ENCODE measurements around the gene ZNF691.
"Not testable (repeated sequence)": the region's sequence is repeated elsewhere in the genome, so short reads cannot be mapped to it uniquely, and the experiment has no call there.

Gene ZNF691, protein sequence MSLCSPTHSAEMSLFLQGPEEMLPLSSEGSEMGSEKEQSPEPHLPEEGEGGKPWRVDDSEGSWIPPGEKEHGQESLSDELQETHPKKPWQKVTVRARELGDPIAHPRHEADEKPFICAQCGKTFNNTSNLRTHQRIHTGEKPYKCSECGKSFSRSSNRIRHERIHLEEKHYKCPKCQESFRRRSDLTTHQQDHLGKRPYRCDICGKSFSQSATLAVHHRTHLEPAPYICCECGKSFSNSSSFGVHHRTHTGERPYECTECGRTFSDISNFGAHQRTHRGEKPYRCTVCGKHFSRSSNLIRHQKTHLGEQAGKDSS

DNA sequence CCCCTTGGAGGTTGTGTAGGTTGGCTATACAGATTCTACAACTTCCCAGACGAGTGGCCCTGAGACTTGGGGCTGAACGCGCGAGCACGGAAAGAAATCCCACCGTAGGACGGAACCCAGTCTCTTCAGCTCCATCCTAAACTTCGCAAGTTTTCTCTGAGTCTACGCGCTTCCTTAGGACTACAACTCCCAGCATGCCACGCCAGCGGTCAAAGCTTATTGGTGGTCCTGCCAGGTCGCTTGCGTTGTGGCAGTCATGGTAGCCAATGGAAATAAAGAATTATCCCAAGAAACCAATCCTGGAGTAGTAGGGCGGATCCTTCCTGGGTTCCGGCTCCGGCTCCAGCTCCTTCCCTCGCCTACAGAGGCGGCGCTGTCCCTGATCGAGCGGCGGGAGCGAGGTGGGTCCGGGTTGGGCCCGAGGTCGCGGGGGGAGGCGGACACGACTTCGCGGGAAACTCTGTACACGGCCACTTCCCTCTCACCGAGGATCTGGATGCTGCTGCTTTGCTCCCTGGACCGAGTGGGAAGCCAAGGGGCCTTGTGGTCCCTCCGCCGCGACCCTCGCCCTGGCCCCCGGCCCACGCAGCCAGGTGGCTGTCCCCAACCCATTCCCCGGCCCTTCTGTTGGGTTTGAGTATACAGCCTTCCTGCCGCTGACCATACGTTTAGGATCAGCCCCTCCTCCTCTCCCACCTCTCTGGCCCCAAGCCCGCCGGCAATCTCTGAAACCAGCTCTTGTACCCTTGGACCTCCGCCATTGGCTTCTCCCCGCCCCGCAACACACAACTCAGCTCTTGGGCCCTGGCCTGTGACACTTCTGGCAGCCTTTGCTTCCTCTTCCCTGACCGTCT, at the start of gene ZNF691:
TSS of gene ZNF691 (plus strand) at position 357 of the 854 bp plus-strand sequence. CDS start 3,046 bp downstream, outside the sequence.
- DNase-seq (peak; percentile 85), ATAC-seq (peak; percentile 97)

DNA sequence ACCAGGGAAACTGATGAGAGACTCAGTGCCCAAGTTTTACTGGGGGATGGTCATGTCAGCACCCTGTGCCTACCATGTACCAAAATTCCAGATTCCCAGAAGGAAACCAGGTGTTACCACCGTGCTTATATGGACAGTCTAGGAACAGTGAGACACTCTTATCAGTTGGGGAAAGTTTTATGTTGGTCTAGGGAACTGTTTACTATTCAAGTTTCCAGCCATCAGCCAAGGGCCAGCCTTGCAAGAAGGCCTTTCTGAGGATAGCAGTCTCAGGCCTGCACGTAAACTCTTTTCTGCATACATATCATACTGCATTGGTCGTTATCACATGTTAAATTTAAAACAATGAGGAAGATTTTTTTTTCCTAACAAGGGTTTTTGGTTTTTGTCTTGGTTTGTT, 49.0 kb upstream of the ZNF691 start:
- ATAC-seq, result no peak
- no peak for DNase-seq

DNA sequence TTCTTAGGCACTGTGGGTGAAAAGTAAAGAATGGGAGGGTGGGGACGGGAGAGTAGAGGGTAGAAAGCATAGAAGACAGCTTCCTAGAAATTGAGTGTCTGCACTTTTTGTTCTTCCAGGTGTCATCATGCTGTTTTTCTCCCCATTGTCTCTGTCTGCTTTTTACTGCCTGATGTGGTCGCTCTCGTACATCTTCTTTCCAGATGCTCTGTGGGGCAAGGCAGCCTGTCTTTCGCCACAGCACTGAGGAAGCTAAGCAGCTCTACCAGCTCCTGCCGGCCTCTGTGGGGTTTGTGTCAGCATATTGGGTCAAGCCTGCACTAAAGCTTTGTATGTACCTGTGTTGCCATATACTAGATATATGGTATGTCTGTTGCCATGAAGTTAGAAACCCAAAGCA, 48.4 kb upstream of the ZNF691 start:
- ATAC-seq, result no peak

DNA sequence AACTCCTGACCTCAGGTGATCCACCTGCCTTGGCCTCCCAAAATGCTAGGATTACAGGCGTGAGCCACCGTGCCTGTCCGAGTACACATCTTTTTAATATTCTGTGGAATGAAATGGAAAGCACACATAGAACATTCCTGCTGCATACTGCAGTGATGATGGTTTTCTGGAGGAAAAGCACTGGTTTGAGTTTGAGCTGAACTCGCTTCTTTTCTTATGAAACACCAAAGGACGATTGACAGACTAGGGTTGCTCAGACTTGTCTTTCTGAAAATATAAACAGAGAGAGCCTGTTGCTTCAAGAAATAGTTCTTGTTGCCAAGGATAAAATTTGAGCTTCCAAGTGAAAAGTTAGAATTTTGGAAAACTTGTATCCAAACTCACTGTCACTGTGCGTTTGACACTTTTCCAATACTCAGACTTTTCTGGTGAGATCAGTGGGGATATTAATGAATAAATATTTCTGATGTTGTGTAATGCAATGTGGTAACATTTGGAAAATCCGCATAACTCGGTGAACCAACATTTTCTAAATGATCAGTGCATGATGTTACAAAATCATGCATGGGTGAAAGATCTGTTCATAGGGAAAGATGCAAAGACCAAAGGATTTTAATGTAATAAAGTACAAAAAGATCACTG, 44.5 kb upstream of the ZNF691 start:
- ATAC-seq (no peak), DNase-seq (no peak)

More for the DNA sequence above, 48.4 kb upstream of the ZNF691 start:
- DNase-seq, result no peak

DNA sequence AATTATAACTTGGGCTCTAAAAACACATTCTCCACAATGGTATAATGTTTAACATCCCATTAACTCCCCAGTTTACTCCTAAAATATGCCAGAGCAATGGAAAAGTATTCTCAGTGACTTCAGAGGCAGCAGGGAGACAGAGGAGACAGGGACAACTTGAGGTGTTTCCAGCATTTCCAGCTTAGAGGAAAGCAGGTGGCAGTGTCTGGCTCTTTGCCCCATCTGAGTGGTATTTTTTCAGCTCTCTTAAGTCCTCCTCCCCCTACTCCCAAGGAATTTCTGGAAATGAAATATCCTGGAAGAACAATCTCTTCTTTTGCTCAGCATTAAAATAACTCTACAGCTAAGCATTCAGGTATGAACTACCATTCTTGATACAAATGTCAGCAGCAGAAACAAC, 40.2 kb upstream of the ZNF691 start:
- no peak for DNase-seq
- ATAC-seq, result no peak

DNA sequence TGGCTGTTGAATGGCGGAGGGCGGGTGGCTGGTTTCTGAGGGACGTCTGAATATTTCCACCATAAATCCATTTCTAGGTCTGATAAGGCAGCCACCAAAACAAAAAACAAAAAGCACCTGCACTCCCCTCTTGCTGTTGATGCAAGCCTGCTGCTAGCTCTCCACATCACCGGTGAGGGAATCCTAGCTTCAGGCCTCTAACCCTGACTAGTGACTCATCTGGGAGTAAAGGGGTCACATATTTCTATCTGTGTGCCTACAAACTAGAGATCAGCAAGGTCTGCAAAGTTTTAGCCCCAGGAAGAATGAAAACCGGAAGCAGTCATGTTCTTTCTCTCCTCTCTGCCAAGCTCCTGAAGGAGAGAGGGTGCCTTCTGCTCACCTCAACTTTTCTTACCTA, 39.8 kb upstream of the ZNF691 start:
- no peak for DNase-seq
- ATAC-seq, result no peak

DNA sequence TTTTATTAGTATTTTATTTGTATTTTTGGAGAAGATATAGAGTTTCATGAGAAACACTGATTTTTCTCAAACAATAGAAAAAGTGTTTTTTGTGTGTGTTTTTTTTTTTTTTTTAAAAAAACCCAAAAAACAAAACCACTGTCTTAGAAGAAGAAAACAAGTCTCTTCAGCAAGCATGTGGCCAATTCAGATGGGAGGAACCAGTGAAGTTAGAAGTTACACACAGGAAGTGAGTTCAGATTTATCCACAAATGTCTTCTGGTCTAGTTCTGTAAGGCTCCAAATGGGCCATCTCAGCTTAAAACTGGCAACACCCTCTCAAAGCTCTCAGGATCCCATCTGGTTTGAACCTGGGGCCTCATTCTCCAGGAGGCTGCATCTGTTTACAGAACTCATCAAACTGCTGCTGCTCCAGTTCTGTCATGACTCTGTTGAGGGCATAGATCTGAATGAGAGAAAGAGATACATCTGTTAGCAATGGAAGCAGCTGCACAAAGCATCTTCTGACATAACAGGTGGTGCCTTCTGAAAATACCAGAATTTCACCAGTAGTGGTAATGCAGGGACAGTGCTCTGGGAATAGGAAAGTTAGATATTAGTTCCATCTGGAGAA, 39.3 kb upstream of the ZNF691 start:
- DNase-seq, result no peak
- ATAC-seq, result no peak

DNA sequence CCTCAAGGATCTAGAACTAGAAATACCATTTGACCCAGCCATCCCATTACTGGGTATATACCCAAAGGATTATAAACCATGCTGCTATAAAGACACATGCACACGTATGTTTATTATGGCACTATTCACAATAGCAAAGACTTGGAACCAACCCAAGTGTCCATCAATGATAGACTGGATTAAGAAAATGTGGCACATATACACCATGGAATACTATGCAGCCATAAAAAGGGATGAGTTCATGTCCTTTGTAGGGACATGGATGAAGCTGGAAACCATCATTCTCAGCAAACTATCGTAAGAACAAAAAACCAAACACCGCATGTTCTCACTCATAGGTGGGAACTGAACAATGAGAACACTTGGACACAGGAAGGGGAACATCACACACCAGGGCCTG, 31.6 kb upstream of the ZNF691 start:
- not testable (repeated sequence) for DNase-seq, ATAC-seq

DNA sequence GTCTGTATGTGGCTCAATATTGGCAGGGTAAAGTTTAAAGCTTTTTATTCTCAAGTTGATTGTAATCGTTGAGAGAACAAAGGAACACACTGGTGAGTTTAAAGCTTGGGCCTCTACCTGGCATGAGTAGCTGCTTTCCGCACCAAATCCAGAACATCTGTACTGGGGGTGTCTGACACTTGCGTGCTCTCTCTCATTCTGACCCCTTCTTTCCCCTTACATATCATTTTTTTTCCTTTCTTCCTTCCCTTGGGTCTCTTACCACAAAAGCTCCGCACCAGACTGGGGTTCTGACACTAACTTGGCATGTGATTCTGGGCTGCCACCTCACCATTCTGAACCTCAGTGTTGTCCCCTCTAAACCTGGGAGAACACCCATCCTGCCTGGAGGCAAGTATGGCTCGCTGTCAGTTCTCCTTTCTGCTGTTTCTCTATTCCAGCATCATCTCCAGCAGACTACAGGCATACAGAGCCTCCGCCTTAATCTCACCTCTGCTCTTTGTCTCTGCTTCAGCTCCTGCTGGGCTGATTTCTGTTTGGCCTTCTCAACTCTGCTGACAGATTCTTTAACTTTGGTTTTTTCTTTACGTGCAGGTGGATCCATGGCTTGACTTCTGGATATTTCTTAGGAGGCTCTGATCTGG, 30.4 kb upstream of the ZNF691 start:
- DNase-seq, result peak; percentile 17
- ATAC-seq, result no peak

DNA sequence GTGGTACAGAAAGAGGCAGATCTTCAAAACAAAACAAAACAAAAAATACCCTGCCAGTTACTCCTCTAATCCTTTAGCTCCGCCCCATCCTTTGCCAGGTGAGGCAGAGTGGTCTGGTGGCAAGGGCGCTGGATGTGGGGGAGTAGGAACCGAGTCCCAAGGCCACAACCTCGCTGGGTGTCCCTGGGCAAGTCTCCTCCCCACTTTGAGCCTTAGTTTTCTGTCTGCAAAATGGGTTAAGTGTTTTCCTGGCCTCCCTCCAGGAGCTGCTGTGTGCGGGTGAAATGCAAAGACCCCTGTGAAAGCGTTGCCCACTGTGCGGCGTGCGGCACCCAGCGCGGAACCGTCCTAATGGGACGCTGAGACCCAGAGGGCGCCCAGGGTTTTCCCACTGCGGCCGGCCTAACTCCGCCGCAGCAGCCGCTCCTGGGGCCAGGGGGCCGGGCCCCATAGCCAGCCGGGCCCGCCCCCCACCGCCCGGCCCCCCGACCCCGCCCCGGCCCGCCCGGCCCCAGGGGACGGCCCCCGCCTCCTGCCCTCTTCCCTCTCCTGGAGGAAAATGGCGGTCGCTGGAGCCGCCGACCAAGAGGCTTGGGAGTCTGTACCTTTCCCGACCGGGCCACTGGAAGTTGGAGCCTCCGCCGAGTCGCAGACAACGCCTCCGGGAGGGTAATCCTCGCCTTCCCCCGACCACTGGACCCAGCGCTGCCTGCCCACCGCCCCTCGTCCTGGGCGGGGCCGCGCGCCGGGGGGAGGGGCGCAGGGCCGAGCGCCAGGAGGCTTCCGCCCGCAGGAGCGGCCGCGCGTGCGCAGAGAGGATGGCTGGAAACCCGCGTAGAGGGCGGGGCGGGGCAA, 29.6 kb upstream of the ZNF691 start, which contains the start of the genes ERMAP and SVBP:
TSS of gene ERMAP (plus strand) at position 538 of the 855 bp plus-strand sequence. CDS start 13,327 bp downstream, outside the sequence.
TSS of gene SVBP (minus strand) at position 813 of the 855 bp plus-strand sequence. CDS start 853 bp downstream, outside the sequence.
- ATAC-seq (peak; percentile 93), DNase-seq (peak; percentile 98)

DNA sequence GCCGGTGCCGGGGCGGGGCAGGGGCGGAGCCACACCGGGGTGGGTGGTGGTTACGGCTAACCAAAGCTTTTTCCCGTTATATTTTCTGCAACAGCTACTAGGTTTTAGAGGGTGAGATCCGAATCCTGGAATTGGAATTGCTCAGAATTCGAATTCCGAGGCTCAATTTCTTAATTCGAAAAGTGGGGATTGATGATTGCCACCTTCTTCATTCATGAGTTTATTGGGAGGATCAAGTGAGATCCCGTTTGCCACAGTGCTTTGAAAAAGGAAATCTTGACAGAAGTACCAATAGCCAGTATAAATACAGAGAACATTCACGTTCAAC, 29.0 kb upstream of the ZNF691 start:
- no peak for ATAC-seq
- no peak for DNase-seq

DNA sequence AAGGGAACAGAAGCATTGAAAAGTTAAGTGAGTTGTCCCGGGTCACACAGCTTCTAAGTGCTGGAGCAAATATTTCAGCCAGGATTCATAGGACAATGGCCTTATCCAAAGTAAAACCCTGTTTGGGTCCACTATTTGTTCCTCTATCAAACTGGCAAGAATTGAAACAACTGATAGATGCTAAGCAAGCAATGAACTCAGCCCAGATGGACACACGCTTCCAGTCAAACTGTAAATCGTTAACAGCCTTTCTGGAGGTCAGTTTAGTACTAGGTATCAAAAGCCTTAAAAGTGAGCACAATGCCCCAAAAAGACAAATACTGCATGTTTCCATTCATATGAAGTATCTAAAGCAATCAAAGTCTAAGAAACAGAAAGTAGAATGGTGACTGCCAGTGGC, 28.4 kb upstream of the ZNF691 start:
- ATAC-seq, result no peak

DNA sequence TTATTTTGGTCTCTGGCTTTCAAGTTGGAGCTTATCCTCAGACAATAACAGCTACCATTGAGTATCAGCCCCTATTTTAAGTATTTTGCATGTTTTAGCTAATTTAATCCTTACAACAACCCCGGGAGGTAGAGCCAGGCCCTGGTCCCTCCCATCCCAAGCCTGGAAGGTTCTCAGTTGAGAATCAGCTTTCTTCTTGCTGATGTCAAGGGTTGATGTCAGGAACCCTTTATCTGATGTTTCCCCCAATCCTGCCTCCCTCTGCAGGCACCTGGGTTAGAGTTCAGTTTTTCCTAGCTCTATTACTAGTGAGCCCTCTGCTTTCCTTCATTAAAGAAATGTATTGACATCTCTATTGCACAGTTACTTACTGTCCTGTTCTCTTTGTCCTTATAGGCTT, 25.6 kb upstream of the ZNF691 start:
- ATAC-seq, result no peak
- DNase-seq, result no peak

More for the DNA sequence above, 28.4 kb upstream of the ZNF691 start:
- no peak for DNase-seq

DNA sequence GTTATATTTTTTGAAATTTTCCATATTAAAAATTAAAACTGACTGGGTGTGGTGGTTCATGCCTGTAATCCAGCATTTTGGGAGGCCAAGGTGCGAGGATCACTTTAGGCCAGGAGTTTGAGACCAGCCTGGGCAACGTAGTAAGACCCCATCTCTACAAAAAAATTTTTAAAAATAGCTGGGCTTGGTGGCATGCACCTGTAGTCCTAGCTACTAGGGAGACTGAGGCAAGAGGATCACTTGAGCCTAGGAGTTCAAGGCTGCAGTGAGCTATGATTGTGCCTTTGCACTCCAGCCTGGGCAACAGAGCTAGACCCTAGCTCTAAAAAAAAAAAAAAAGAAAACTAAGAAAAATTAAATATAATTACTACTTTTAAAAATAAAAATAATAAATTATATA, 24.7 kb upstream of the ZNF691 start:
- ATAC-seq (no peak), DNase-seq (no peak)

DNA sequence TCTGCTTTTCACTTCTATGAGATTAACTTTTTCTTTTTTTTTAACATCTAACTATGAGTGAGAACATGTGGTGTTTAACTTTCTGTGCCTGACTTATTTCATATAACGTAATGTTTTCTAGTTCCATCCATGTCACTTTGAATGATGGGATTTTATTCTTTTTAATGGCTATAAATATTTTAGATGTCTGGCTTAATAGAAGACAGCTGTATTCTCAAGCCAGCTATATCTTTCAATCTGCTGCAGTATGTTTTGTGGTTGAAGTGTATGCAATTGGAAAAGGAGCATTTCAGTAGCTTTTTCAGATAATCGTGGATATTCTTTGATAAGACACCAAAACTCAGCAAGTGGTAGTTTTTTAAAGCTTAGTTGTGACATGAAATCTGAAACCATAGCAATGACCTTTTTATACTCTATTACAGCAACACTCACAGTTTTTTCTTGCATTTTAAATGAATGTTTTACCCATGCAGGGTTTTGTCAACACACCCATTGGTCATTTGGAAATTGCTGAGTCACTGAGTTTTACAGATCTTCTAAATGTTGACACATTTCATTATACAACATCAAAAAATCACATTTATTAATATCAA, 23.5 kb upstream of the ZNF691 start:
- DNase-seq (no peak), ATAC-seq (no peak)

DNA sequence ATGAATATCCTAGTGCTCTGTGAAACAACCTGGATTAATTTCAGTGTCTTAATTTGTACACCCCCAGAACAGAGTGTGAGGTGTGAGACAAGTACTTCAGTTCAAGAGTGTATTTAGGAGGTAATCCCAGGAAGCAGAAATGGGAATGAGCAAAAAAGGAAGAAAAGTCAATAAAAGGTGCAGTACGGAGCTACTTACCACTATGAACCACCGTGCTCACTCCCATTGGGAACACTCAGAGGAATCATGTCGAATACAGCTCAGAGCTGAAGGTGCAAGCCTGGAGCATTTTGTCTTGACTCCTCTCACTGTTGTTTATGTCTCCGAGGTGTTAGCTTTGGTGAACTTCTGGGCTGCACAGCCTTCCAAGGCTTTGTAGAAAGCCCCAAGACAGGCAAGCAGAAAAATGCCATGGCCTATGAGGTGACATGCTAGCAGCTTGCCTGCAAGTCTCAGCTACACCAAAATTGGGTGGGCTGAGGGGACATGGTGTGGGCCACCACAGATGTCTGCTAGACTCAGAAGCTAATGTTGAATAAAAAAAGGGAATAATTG, 21.9 kb upstream of the ZNF691 start:
- ATAC-seq (no peak), DNase-seq (no peak)

DNA sequence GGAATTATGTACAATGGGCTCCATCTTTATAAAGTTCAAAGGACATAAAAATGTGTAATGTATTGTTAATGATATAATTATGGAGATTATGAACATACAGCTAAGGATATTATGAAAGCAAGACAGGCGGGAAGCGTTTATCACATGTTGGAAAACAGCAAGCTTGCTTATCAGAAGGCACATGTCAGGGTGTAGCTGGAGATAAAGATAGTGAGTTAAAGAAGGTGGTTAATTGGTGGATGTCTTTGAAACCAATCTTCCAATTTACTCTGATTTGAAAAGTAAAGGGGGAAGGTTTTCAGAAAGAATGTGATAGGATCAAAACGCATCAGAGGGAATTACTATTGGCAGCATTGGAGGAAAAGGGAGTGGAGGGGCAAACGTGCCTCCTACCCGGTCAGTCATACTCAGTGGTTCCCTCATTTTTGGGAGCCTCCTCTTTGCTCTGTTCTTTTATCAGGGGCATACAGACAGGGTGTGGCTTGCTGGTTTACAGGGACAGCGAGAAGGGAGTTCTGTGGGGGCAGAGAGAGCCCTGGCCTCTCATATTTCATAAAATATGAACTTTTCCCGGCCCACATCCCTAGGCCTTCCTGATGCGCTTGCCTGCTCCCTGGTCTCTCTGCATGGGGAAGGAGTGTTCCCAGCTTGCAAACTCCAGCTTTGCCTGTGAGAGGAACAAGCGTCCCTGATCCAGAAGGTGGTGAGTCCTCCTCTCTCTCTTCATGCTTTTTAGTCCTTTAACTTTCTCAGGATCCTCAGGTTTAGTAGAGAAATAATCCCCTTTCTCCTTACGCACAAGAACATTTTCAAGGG, 21.2 kb upstream of the ZNF691 start:
- DNase-seq, result no peak
- ATAC-seq, result no peak

DNA sequence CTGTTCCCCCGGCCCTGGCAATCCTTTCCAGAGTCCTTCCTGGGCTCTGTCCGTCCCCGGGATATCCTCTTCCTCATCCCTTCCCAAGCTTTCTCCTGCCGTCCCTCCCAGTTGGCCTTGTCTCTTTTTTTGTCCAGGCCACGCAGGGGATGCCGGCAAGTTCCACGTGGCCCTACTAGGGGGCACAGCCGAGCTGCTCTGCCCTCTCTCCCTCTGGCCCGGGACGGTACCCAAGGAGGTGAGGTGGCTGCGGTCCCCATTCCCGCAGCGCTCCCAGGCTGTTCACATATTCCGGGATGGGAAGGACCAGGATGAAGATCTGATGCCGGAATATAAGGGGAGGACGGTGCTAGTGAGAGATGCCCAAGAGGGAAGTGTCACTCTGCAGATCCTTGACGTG, 15.8 kb upstream of the ZNF691 start:
- ATAC-seq (no peak), DNase-seq (no peak)

DNA sequence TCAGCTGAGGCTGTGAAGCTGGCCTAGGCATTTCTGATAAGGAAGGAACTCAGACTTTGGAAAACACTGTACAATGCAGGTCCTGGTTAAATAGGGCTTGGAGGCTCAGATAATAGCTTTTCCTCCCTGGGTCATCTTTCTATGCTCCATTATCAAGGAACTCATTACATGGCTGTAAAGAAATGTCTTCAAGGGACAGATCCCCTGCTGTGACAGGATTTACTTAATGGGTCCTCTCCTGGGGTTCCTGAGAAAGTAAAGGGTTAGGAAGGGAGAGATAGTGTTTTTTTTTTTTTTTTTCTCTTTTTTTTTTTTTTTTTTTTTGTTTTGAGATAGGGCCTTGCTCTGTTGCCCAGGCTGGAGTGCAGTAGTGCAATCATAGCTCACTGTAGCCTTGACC, 15.1 kb upstream of the ZNF691 start:
- ATAC-seq (no peak), DNase-seq (no peak)
